Natural killer cell treated with Interleukin-12 subunit alpha and Interleukin-12 subunit beta and Interleukin-15 and Interleukin-18, amount 100 ng/mL, for 72 hours (primary cell): ENCODE data around the gene GABBR2. TPM values are rescaled to one million over a fixed set of nuclear protein-coding genes. Genes with fewer than 3 reads are reported as not detected.

Source experiments
- ATAC-seq, 2 donors: fragments of 150-1000 bp; cut with Tn5 transposase in 1 of 2; sonication (Bioruptor Pico), chemical (Tn5 transposase) in 1 of 2; 2 replicates each; pipeline ENCODE4 v1.10.0; 2021
- DNase-seq: peaks from one replicate; pipeline ENCODE4 v3.0.0; 2022; ENCODE audit warnings: low spot score
- H3K27ac Mint-ChIP-seq, 2 donors: 1 replicate in 1 of 2; 2 replicates in 1 of 2; pipeline ENCODE4 v1.8.0; 2022; ENCODE audit warnings: mixed read lengths in 2 of 2, mild to moderate bottlenecking in 1 of 2, moderate library complexity in 1 of 2
- H3K27me3 Mint-ChIP-seq, 2 donors: 1 replicate in 1 of 2; 2 replicates in 1 of 2; pipeline ENCODE4 v1.8.0; 2022; ENCODE audit warnings: mixed read lengths in 2 of 2
- H3K36me3 Mint-ChIP-seq: one replicate; pipeline ENCODE4 v1.8.0; 2022; ENCODE audit warnings: mixed read lengths
- H3K4me1 Mint-ChIP-seq, 2 donors: 1 replicate in 1 of 2; 2 replicates in 1 of 2; pipeline ENCODE4 v1.8.0; 2022; ENCODE audit warnings: low read depth in 2 of 2, mixed read lengths in 2 of 2, mild to moderate bottlenecking in 1 of 2
- H3K4me3 Mint-ChIP-seq: one replicate; pipeline ENCODE4 v1.8.0; 2022; ENCODE audit warnings: mixed read lengths
- H3K9me3 Mint-ChIP-seq: 2 replicates; pipeline ENCODE4 v1.8.0; 2022; ENCODE audit warnings: mixed read lengths
- total RNA-seq, 2 donors: library from RNA; stranded (reverse); gene quantifications; one replicate each; pipeline ENCODE4 v1.2.3, GENCODE V29; 2022

Gene GABBR2
- total RNA-seq, 2 donors from 2014 or later = not detected

DNA sequence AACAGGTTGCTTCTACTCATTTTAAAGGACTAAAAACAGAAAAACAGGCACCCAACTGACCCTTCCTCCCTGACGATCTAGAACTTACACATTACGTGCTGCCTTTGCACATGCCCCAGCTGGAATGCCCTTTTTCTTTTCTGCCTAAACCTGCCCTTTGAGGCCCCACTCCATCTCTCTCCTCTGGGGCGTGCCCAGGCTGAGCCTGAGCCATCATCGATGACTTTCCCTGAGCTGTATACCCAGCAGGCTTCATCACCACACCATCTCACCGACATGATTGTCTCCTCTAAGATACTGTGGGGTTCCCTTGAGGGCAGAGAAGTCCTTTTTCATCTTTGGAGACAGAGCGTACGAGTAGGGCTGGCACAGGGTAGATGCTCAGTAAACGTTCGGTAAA lies 24.1 kb upstream of the GABBR2 start:
- ATAC-seq (no peak), DNase-seq (no peak)
- Mint-ChIP-seq H3K4me3 (no peak overlapping the region), H3K27ac (no peak overlapping the region), H3K27me3 (no peaks in the 10 kb centered on the region), H3K36me3 (peaks cover 9% of the 10 kb centered on the region), H3K4me1 (no peaks in the 10 kb centered on the region), H3K9me3 (no peaks in the 10 kb centered on the region)

DNA sequence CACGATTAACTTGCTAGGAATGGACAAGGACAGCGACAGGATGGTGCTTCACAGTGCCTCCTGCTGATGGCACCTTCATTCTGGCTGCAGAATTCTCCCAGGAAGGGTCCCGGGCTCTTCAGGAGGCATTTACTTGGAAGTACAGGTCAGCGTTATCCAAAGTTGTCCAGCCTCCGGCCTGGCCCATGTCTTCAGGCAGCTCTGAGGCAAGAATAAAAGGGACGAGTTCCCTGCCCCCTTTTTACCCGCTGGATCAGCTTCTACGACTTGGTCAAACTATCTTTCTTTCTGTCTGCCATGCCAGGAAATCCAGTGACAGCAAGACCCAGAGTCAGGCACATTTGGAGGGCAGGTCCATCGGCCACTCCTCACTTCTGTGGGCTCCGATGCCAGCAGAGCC lies 23.4 kb upstream of the GABBR2 start:
- DNase-seq (no peak), ATAC-seq (no peak)
- Mint-ChIP-seq H3K27ac (no peak overlapping the region), H3K4me3 (no peak overlapping the region), H3K36me3 (peaks cover 3% of the 10 kb centered on the region), H3K9me3 (no peaks in the 10 kb centered on the region), H3K4me1 (no peaks in the 10 kb centered on the region), H3K27me3 (peaks cover under 1 to 2% of the 10 kb centered on the region in 2 donors)

DNA sequence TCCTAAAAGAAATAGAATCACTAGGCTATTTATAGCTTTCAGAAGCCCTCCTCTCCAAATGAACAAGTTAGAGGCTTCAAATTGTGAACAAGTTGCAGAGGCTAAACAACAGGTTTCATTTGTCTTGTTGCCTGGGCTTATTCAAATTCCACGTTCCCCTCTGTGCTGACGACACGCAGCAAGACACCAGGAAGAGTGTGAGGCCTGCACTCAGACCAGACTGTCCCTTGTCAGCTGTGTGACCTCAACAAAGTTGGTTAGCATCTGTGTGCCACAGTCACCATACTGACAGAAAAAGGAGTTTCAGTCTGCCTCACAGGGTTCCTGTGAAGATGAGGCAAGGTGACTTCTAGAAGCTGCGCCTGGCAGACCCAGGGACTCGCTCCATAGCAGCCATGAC lies 22.1 kb upstream of the GABBR2 start:
- peaks cover 7 to 9% of the 10 kb centered on the region in 2 donors for H3K27me3 Mint-ChIP-seq
- no peaks in the 10 kb centered on the region for H3K4me1 Mint-ChIP-seq
- ATAC-seq (no peak), DNase-seq (no peak)
- H3K9me3 Mint-ChIP-seq = no peaks in the 10 kb centered on the region
- no peak overlapping the region for H3K27ac Mint-ChIP-seq
- H3K4me3 Mint-ChIP-seq = no peak overlapping the region
- H3K36me3 Mint-ChIP-seq = no peaks in the 10 kb centered on the region

DNA sequence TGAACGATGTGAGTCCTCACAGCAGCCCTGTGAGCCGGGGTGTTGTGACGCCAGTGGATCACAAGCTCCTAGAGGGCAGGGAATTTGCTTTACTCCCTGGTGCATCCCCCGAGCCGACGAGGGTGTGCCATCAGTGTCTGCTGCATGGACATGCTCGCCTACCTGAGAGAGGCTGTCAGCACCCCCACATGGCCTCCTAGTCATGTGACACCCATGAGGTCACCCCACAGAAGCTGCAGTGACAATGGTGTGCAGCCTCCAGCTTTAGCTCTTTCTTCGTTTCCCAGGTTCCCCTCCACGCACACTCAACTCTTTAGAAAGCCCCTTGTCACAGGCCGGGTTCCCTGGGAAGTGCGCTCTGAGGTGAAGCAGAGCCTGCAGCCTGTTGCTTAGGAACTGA lies 19.8 kb upstream of the GABBR2 start:
- ATAC-seq (peak in 1 of 2 donors; percentile 9), DNase-seq (no peak)
- H3K4me1 Mint-ChIP-seq = no peaks in the 10 kb centered on the region
- H3K36me3 Mint-ChIP-seq = no peaks in the 10 kb centered on the region
- peaks cover 10 to 20% of the 10 kb centered on the region in 2 donors for H3K27me3 Mint-ChIP-seq
- no peak overlapping the region for H3K27ac Mint-ChIP-seq
- no peak overlapping the region for H3K4me3 Mint-ChIP-seq
- no peaks in the 10 kb centered on the region for H3K9me3 Mint-ChIP-seq

DNA sequence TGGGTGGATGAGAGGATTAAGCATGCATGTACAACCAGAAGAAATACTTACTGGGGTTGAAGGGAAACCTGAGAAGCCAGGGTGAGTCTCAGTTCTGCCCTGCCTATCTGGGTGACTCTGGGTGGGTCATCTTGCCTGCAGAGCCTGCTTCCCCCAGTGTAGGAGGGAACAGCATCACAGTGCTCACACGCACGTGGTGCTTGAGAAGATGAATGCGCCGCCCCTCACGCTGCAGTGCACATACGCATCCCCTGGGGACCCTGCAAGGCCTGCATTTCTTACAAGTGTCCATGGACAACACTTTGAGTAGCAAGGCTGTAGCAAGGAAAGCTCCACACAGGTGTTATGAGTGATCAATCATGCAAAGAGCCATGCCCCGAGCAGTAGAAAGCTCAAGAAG lies 18.7 kb upstream of the GABBR2 start:
- no peak overlapping the region for H3K4me3 Mint-ChIP-seq
- ATAC-seq (no peak), DNase-seq (no peak)
- H3K27ac Mint-ChIP-seq = no peak overlapping the region
- no peaks in the 10 kb centered on the region for H3K9me3 Mint-ChIP-seq
- no peaks in the 10 kb centered on the region for H3K36me3 Mint-ChIP-seq
- H3K27me3 Mint-ChIP-seq = peaks cover 18 to 31% of the 10 kb centered on the region in 2 donors
- H3K4me1 Mint-ChIP-seq = no peaks in the 10 kb centered on the region

DNA sequence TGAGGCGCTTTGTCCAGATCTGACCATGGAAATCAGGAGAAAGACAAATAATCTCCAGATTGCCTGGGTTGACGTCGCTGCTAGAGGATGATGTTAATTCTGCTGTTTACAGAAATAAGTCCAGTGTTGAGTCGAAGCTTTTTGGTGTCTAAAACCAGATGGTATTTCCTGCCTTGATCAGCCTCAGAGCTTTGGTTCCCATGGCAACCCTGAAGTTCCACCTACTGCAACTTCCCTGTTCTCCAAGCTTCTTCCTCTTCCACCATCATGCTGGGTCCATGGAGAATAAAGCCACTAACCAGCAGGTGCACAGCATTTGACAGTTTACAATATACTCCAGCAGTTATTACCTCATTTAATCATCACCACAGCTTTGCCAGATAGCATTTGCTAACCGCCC lies 18.0 kb upstream of the GABBR2 start:
- DNase-seq (no peak), ATAC-seq (no peak)
- H3K4me3 Mint-ChIP-seq = no peak overlapping the region
- no peaks in the 10 kb centered on the region for H3K9me3 Mint-ChIP-seq
- peaks cover 21 to 36% of the 10 kb centered on the region in 2 donors for H3K27me3 Mint-ChIP-seq
- no peaks in the 10 kb centered on the region for H3K4me1 Mint-ChIP-seq
- H3K27ac Mint-ChIP-seq = no peak overlapping the region
- H3K36me3 Mint-ChIP-seq = no peaks in the 10 kb centered on the region

DNA sequence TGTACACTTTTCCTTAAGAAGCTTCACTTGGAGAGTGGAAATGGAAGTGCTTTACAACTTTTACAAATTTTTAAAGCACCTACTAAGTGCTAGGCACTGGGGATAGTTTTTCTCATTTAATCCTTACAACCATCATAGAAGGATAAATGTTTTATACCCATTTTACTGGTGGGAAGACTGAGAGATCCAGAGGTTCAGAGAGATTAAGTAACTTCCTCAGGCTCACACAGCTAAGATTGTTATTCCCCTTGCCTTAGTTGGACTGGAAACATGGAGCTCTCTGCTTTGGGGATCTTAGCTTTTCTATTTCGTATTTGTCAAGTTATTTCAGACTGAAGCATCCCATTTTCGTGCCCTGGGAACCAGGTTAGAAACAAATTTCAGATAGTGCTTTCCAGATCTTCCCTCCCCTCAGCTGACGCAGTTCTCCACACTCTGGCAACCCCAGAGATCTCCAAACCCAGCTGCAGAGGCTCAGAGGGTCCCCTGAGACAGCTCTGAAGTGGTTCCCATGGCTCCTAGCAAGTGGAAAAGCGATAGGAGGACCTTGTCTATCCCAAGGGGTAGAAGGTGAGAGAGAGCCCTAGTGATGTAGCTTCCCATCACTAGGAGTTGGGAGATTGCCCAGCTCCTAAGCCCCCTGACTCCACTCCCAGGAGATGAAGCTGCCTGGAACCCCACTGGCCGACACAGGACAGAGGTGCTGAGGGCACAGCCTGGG lies 16.2 kb upstream of the GABBR2 start:
- no peak overlapping the region for H3K4me3 Mint-ChIP-seq
- H3K4me1 Mint-ChIP-seq = no peaks in the 10 kb centered on the region
- H3K9me3 Mint-ChIP-seq = no peaks in the 10 kb centered on the region
- ATAC-seq (no peak), DNase-seq (no peak)
- H3K27ac Mint-ChIP-seq = no peak overlapping the region
- no peaks in the 10 kb centered on the region for H3K36me3 Mint-ChIP-seq
- peaks cover 25 to 41% of the 10 kb centered on the region in 2 donors for H3K27me3 Mint-ChIP-seq

DNA sequence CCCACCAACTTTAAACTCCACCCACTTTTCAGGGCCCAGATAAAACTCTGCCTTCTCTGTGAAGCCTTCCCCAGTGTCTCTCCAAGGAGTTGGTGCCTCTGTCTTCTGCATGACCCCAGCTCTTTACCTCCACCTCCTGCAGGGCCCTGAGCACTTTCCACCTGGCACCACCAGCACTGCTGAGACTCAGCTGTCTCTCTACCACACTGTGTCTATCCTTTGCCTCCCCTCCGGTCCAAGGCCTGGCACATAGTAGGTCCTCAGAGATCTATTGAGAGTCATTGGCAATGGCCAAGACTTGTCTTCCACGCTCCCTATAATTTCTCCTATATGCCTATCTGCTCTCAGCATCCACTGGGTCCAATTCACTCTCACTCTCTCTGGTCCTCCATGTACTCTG lies 12.9 kb upstream of the GABBR2 start:
- H3K27ac Mint-ChIP-seq = no peak overlapping the region
- peaks cover 26 to 44% of the 10 kb centered on the region in 2 donors for H3K27me3 Mint-ChIP-seq
- H3K9me3 Mint-ChIP-seq = no peaks in the 10 kb centered on the region
- DNase-seq (no peak), ATAC-seq (peak in 1 of 2 donors; percentile 24)
- H3K4me1 Mint-ChIP-seq = no peaks in the 10 kb centered on the region
- H3K4me3 Mint-ChIP-seq = no peak overlapping the region
- H3K36me3 Mint-ChIP-seq = no peaks in the 10 kb centered on the region

DNA sequence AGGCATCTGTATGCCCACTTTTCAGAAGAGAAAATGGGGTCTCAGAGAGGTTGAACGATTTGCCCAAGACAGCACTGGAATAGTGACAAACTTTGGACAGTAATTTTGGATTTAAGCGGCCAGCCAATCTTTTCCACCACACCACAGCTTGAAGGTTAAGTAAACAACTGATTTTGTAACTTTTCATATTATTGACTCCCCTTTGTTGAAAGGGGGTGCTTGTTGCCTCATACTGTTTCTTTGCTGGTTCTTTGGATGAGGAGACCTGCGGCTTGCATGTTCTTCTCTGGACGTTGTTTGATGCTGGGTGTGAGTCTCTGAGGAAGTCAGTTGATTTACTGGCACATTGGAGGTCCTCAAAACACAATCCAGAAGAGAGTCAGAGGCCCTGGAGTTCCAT lies 11.7 kb upstream of the GABBR2 start:
- Mint-ChIP-seq H3K27me3 (peaks cover 32 to 54% of the 10 kb centered on the region in 2 donors), H3K27ac (no peak overlapping the region), H3K4me3 (no peak overlapping the region), H3K4me1 (no peaks in the 10 kb centered on the region), H3K9me3 (no peaks in the 10 kb centered on the region), H3K36me3 (no peaks in the 10 kb centered on the region)
- DNase-seq (peak; percentile 35), ATAC-seq (no peak)

DNA sequence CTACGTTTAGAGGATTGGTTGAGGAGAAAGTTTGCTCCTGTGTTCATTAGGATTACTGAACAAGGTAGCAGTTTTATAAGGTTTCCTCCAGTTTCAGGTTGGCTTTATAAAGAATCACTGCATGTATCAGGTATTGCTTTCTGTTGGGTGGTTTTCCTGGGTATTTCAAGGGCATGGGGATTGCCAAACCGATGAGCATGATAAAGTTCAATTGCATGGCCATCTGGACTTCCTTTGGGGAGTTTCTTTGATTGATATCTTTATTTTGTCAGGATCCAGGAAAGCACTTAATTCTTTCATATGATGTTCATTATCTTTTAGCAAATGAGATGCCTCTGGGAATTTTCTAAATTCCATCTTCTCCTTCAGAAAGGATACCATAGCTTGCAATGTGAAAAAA lies 10.3 kb upstream of the GABBR2 start:
- Mint-ChIP-seq H3K9me3 (no peaks in the 10 kb centered on the region), H3K4me3 (no peak overlapping the region), H3K4me1 (no peaks in the 10 kb centered on the region), H3K27me3 (peaks cover 38 to 59% of the 10 kb centered on the region in 2 donors), H3K27ac (no peak overlapping the region), H3K36me3 (no peaks in the 10 kb centered on the region)
- ATAC-seq (no peak), DNase-seq (no peak)

DNA sequence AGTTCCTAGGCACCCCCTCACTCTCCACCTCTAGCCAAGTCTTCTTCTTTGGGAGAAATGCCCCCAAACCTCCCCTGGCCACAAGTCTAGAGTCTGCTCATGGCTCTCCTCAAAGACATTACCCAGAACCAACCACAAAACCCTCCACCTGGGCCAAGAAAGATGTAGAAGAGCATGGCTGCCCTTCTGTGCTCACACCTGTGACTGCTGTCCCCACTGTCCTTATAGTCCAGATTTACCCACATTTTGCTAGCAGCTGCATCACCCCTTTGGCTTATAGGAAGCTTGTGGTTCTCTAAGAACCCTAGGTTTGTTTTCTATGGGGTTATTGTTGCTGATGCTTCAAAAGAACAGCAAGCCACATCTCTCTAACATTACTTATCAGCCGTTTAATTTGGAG lies 6.1 kb upstream of the GABBR2 start:
- Mint-ChIP-seq H3K9me3 (no peaks in the 10 kb centered on the region), H3K27me3 (peaks cover 47 to 62% of the 10 kb centered on the region in 2 donors), H3K4me3 (no peak overlapping the region), H3K4me1 (peaks cover 0 to 1% of the 10 kb centered on the region in 2 donors), H3K36me3 (no peaks in the 10 kb centered on the region), H3K27ac (no peak overlapping the region)
- ATAC-seq (no peak), DNase-seq (peak; percentile 29)

DNA sequence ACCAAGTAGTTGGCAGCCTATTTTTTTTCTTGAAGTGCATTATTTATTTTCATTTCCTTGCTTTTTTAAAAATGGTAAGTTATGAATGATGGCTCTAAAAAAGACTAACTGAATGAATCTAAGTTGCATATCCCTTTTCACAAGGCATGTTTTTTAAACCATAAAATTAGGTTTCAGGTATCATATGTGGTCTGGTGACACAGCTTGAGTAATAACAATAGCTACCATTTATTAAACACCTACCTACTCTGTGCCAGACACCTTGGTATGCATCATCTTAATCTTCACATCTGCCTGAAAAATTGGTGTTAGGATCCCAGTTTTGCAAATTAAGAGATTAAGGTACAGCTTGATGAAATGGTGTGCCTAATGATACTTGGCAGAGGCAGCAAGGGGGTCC lies 4.3 kb upstream of the GABBR2 start:
- Mint-ChIP-seq H3K9me3 (no peaks in the 10 kb centered on the region), H3K27me3 (peaks cover 51 to 63% of the 10 kb centered on the region in 2 donors), H3K27ac (no peak overlapping the region), H3K4me1 (peaks cover 0 to 3% of the 10 kb centered on the region in 2 donors), H3K4me3 (no peak overlapping the region), H3K36me3 (no peaks in the 10 kb centered on the region)
- no peak for DNase-seq
- ATAC-seq = no peak

DNA sequence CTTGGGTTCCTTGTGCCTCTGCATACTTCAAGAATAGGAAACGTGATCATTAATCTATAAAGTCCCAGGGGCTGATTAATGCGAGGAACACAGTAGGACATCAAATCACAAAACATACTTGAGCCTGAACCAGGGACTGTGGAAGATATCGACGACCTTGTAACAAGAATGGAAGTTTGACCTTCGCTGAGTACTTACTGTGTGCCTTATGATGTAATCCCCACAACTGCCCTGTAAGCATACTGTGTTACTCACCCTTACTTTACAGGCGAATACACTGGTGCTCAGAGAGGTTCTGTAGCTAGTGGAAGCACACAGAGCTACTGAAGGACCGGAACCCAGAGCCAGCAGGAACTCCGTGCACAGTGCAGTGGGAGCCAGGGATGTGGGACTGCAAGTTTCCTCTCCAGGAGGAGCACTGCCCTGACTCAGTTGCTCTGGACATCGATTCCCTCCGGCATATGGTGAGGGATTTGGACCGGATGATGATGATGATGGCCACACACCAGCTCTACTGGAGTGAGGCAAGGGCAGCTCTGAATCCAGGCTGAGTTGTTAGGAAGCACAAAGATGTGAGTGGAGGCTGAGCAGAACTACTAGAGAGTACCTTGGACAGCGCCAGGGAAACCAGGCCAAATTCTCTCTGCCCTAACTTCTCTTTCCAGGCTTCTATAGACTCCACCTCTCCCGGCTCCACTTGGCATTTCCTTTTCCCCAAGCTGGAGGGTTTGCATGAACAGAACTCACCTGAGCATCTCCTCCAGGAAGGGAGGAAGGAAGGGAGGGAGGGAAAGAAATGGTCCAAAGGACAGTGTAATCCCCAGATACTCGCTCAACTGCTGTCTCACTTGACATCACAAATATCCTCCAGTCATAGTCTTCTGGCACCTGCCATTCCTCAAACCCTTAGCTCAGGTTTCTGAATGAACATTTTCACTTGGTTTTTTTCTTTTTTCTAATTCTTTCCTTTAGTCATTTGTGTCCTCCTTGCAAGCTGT lies 1.5 kb upstream of the GABBR2 start:
- H3K4me3 Mint-ChIP-seq = no peak overlapping the region
- ATAC-seq (peak in 1 of 2 donors; percentile 5), DNase-seq (no peak)
- peaks cover 49 to 55% of the 10 kb centered on the region in 2 donors for H3K27me3 Mint-ChIP-seq
- H3K4me1 Mint-ChIP-seq = peaks cover 0 to 3% of the 10 kb centered on the region in 2 donors
- no peak overlapping the region for H3K27ac Mint-ChIP-seq
- H3K9me3 Mint-ChIP-seq = no peaks in the 10 kb centered on the region
- H3K36me3 Mint-ChIP-seq = no peaks in the 10 kb centered on the region
